ENCODE measurements around the gene PES1. TPM values are rescaled to one million over a fixed set of nuclear protein-coding genes. Genes with fewer than 3 reads are reported as not detected.

The PES1 gene
- total RNA-seq (2022; extraction: Qiagen RNA extraction; ENCODE audit: low read depth), result 109 to 130 TPM (median 118 TPM) in 5 replicates

DNA sequence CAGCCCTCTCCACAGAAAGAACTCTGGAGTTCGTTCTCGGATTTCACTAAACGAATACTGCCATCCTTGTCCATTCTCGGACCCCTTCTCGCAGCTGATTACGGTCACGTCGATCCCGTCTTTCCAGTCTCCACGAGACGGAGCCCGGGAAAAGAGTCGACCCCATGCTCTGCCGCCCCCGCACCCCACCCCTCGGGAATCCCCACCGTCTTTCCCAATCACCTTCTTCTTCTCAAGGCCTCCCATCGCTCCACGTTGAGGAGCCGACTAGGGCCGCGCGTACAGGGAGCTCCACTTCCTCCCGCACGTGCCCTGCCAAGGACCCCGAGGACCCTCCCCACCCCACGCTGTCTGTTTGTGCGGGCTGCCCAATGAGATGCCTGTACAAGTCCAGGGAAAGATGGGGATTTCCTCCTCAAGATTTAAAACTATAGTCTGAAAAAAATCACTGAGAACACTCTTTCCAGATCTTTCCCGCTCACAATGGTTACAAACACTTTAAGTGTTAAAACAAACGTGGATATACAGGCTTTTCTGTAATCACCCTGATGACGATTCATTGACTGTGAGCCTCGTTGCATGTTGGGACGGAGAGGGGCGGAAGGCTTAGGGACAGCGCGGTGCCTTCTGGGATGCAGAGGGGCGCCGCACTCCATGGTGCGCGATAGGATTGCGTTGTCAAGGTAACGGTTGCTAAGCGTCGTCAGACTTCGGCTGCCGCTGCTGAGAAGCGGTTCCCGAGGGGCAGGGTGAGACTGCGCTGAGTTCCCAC, at the start of gene PES1:
PES1 (minus strand) TSS at position 323 of the 772 bp plus-strand sequence; CDS start at position 246, 77 bp downstream.

DNA sequence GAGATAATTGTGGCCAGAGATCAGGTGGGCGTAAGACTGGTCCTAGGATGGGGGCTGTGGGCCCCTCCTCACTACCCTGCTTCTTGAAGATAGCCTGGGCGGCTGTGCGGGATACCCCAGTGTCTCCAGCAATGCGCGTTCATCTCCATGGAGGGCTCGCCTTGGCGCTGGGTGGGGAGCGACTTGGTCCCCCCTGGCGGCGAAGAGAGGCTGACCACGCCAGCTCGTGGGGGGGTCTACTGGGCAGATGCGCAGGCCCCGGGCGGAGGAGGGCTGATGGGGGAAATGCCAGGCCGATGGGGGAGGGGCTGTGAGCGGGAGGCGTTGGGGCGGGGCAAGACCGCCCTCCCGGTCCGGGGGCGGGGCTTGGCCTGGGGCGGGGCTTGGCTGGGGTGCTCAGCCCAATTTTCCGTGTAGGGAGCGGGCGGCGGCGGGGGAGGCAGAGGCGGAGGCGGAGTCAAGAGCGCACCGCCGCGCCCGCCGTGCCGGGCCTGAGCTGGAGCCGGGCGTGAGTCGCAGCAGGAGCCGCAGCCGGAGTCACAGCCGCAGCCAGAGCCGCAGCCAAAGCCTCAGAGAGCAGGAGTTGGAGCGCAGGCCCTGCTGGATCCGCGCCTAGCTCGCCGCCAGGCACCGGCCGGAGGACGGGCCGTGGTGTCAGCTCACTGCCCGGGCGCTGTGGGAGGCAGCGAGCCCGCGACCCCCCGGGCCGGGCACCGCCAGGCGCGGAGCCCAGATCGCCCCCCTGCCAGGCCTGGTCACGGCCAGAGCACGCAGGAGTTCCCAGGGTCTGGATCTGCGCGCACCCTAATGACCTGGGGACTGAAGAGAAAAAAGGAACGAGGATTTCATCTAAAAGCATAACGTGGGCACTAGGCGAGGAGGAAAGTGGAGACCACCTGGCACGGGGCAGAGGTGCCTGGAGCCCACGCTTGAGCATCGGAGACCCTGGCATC, 43.8 kb upstream of the PES1 start, which contains the start of gene SLC35E4:
SLC35E4 (plus strand) TSS at position 509 of the 953 bp plus-strand sequence. CDS start 670 bp downstream, outside the sequence.

DNA sequence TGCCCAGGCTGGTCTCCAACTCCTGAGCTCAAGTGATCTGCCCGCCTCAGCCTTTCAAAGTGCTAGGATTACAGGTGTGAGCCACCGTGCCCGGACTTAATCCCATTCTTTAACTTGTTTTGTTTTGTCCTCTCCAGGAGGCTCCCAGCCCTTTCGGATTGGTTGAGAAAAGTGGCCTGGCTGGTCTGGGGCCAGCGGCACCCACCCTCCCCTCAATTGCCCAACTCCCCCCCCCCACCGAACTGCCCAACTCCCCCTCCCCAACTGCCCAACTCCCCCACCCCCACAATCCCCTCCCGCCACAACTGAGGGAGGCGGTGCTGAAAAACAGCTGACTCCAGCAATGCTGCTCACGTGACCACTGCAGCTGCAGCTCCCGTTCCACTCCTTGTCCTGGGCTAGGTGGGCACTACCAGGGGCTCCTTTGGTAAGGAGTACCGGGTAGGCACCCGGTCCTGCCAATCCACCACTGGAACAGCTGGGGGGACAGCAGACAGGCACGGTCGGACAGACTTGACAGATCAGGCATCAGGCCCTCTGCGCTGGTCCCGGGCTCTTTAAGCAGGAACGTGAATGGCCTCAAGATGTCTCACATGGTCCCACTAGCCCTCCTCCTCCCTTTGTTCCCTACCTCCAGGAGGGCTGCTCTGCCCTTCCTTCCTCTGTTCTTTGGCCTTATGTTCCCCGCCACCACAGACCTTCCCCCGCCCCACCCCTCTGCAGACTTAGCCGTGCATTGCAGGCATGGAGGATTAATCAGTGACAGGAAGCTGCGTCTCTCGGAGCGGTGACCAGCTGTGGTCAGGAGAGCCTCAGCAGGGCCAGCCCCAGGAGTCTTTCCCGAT, 15.0 kb upstream of the PES1 start, which contains the start of gene TCN2:
TCN2 (plus strand) TSS at position 720 of the 845 bp plus-strand sequence. CDS start 158 bp downstream, outside the sequence.

DNA sequence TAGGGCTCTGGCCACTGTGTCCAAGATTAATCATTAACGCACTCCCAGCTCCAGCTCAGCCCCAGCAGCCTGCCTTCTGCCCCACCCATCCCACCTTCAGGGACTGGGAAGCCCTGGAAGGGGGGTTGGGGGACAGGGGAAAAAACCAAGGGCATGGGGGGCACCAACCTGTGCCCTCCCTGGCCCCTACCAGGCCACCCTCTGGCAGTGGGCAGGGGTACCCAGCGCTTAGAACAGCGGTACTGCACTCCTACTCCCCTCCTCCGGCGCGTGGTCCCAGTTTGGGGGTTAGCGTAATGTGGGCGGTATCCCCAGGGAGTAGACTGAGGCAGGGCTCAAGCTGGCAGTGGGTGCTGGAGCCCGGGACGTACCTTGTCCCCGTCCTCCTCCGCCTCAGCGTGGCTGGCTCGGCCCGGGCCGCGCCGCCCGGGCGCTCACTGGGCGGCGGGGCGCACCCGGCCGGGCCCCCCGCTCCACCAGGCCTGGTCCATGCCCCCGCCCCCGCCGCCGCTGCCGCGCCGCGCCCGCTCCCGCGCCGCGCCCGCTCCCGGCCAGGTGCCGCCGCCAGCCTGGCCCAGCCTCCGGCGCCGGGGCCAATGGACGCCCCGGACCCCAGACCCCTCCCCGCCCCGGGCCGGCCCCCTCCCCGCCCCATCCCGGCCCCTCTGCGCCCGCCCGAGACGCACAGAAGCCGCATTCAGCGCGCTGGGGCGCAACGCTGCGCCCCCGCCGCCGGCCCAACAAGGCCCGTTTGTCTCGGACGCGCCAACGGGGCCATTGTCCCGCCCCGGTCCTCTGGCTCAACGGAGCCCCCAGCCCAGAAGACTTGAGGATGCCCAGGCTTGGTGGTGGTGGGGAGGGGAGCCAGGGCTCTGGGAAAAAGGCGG, 17.4 kb downstream of the PES1 start, which contains the start of gene GAL3ST1:
GAL3ST1 (minus strand) TSS at position 571 of the 887 bp plus-strand sequence. CDS start 17,273 bp downstream, outside the sequence.

DNA sequence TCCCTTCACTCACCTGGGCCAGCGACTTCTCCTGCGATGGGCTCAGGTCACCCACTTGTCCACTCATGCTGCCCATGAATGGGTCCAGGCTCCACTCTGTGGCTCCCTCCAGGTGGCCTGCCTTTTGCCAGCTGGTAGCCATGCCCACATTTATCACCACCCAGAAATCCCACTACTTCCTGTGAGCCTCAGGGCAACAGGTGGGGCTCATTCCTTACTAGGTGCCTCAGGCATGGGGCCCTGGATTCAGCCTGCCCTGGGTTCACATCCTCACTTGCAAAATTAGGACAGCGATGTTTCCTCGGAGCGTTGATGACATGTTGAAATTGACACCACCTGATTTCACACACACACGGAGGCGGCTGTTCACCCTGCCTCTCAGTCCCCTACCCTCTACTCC, 45.1 kb downstream of the PES1 start, which contains the start of gene SEC14L6:
SEC14L6 (minus strand) TSS at position 126 of the 400 bp plus-strand sequence; CDS start at position 67, 59 bp downstream.

Other genes with a start within 250 kb of the PES1 start
- gene SF3A1, start 235.0 kb downstream of the PES1 start, total RNA-seq (2022; extraction: Qiagen RNA extraction; ENCODE audit: low read depth), result 39.6 to 76.2 TPM (median 67.4 TPM) in 5 replicates
- gene CCDC157, start 234.9 kb downstream of the PES1 start, total RNA-seq (2022; extraction: Qiagen RNA extraction; ENCODE audit: low read depth), result 1.8 to 3.4 TPM (median 3.0 TPM) in 5 replicates
- 14.2 to 19.6 TPM (median 16.8 TPM) in 5 replicates for gene RNF215, start 204.5 kb downstream of the PES1 start, total RNA-seq (2022; extraction: Qiagen RNA extraction; ENCODE audit: low read depth)
- 28.0 to 35.4 TPM (median 30.1 TPM) in 5 replicates for gene SEC14L2, start 194.9 kb downstream of the PES1 start, total RNA-seq (2022; extraction: Qiagen RNA extraction; ENCODE audit: low read depth)
- 60.7 to 71.9 TPM (median 70.0 TPM) in 5 replicates for gene MTFP1, start 166.1 kb downstream of the PES1 start, total RNA-seq (2022; extraction: Qiagen RNA extraction; ENCODE audit: low read depth)
- not detected in 5 replicates for gene SEC14L3, start 119.9 kb downstream of the PES1 start, total RNA-seq (2022; extraction: Qiagen RNA extraction; ENCODE audit: low read depth)
- 3.7 to 6.0 TPM (median 5.3 TPM) in 5 replicates for gene SEC14L4, start 86.2 kb downstream of the PES1 start, total RNA-seq (2022; extraction: Qiagen RNA extraction; ENCODE audit: low read depth)
- gene SEC14L6, start 45.2 kb downstream of the PES1 start, total RNA-seq (2022; extraction: Qiagen RNA extraction; ENCODE audit: low read depth), result not detected in 5 replicates
- 5.2 to 8.6 TPM (median 8.0 TPM) in 5 replicates for gene GAL3ST1, start 17.2 kb downstream of the PES1 start, total RNA-seq (2022; extraction: Qiagen RNA extraction; ENCODE audit: low read depth)
- gene TCN2, start 15.3 kb upstream of the PES1 start, total RNA-seq (2022; extraction: Qiagen RNA extraction; ENCODE audit: low read depth), result 4.3 to 5.5 TPM (median 4.6 TPM) in 5 replicates
- 4.6 to 7.8 TPM (median 6.1 TPM) in 5 replicates for gene SLC35E4, start 43.9 kb upstream of the PES1 start, total RNA-seq (2022; extraction: Qiagen RNA extraction; ENCODE audit: low read depth)
- 2.5 to 5.0 TPM (median 4.7 TPM) in 5 replicates for gene DUSP18, start 76.0 kb upstream of the PES1 start, total RNA-seq (2022; extraction: Qiagen RNA extraction; ENCODE audit: low read depth)
- 10.6 to 12.3 TPM (median 11.2 TPM) in 5 replicates for gene OSBP2, start 103.0 kb upstream of the PES1 start, total RNA-seq (2022; extraction: Qiagen RNA extraction; ENCODE audit: low read depth)